ENCODE data around the gene PPP1R37. TPM values are rescaled to one million over a fixed set of nuclear protein-coding genes. Genes with fewer than 3 reads are reported as not detected.

Gene PPP1R37
- total and polyA plus RNA-seq, 2 of the 8 experiments (the other 6 are each of a cell fraction or from before 2014, with no cell fraction given): 14.6 to 25.7 TPM

DNA sequence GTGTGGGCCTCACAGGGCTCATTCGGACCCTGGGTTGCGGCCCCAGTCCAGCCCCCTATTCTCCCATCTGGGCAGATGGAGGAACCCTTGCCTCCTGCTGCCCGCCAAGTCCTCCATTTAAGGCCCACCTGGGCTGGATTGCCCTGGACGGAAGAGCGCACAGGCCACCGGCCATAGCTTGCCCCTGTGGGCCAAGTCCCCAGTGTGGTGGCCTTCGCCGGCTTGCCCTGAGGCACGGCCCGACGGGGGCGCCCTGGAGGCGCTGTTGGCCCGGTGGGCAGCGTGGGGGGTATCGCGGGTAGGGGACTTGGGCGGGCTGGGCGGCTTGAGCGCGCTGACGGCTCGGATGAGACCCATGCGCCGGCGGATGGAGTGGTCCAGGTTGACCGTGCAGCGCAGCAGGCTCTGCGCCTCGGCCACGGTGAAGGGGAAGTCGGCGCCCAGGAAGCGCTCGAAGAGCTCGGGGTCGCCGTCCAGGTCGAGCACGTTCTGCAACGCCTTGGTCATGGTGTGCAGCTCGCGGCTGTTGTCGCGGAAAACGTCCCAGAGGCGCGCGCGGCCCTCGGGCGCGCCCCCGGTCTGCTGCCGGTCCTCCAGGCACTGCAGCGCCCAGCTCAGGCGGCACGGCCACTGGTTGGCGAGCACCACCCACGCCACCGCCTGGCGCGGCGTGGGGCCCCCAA, 59.0 kb downstream of the PPP1R37 start (continued):
- TF ChIP-seq RBBP5 (IDR thresholded peaks at IDR 0.05; ENCODE audit: borderline replicate concordance, low read depth, low read length): peak; percentile 24; the same call in 1 of the 2 replicates
- TF ChIP-seq RXRA (IDR thresholded peaks at IDR 0.05; ENCODE audit: insufficient read depth, low read depth, low read length): no peak
- TF ChIP-seq CREB1 (IDR thresholded peaks at IDR 0.05): no peak
